Urinary bladder (tissue), 4 donors: ENCODE data around the gene NEU3. TPM values are rescaled to one million over a fixed set of nuclear protein-coding genes. Genes with fewer than 3 reads are reported as not detected.
"Not testable (repeated sequence)": the region's sequence is repeated elsewhere in the genome, so short reads cannot be mapped to it uniquely, and the experiment has no call there.

Experiments used
- DNase-seq: peaks from one replicate; pipeline ENCODE4 v3.0.0-alpha.2; 2015; ENCODE audit errors: extremely low spot score
- H3K27ac ChIP-seq: one replicate; pipeline ENCODE4 v1.5.1; 2013; ENCODE audit warnings: low read depth, mild to moderate bottlenecking, moderate library complexity
- H3K36me3 ChIP-seq: one replicate; pipeline ENCODE4 v1.6.1; 2013; ENCODE audit warnings: mild to moderate bottlenecking, moderate library complexity; ENCODE audit not compliant: insufficient read depth
- H3K4me1 ChIP-seq: one replicate; pipeline ENCODE4 v1.6.1; 2013; ENCODE audit warnings: mild to moderate bottlenecking, moderate library complexity; ENCODE audit not compliant: insufficient read depth
- H3K4me3 ChIP-seq: one replicate; pipeline ENCODE4 v1.5.1; 2013; ENCODE audit warnings: low read depth, low read length
- WGBS: extraction: QIAGEN DNeasy Blood & Tissue Kit; methylation state at CpG from one replicate; pipeline ENCODE4 v1.1.7; 2013; 5-methylcytosine and 5-hydroxymethylcytosine counted together
- polyA plus RNA-seq: library from polyadenylated mRNA; stranded (reverse); fragments of 200-250 nt; gene quantifications from one replicate; pipeline ENCODE4 v1.2.3, GENCODE V29; 2013
- total RNA-seq: library from RNA; depleted of rRNA; stranded (reverse); fragments of >200 nt; gene quantifications from one replicate; pipeline ENCODE4 v1.2.3, GENCODE V29; 2014
- donor health status: healthy with polysubstance abuse.
- donor health status: healthy.

The NEU3 gene
- total and polyA plus RNA-seq, 2 donors, result 5.2 to 10.4 TPM

GRCh38 chr11:75001686-75002085 lies 13.0 kb downstream of the NEU3 start:
- no peaks in the 10 kb centered on the region for H3K4me1 ChIP-seq
- 90% methylated on average over 3 of the region's 3 CpGs for WGBS

DNA sequence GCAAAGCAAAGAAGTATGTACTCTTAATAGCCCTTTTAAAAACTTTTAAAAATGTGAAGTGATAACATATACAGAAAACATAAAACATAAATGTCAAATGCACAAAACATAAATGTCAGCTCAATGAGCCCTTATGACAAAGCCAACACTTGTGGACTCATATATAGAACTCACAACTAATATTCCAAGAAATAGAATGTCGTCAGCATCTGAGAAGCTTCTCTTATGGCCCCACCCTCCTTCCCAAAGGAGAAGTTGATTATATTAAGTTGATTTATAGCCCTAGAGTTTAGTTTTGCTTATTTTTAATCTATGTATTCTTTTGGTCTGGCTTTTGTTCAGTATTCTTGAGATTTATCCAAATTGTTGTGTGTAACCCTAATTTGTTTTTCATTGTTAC lies 13.8 kb downstream of the NEU3 start:
- WGBS, result 87% methylated on average over 1 of the region's 1 CpG
- no peak overlapping the region for H3K27ac ChIP-seq
- no peaks in the 10 kb centered on the region for H3K36me3 ChIP-seq
- no peaks in the 10 kb centered on the region for H3K4me1 ChIP-seq
- no peak overlapping the region for H3K4me3 ChIP-seq
- DNase-seq, result no peak

More at GRCh38 chr11:75001686-75002085, 13.0 kb downstream of the NEU3 start:
- Histone ChIP-seq H3K36me3 (no peaks in the 10 kb centered on the region), H3K27ac (no peak overlapping the region), H3K4me3 (no peak overlapping the region)
- DNase-seq, result no peak

DNA sequence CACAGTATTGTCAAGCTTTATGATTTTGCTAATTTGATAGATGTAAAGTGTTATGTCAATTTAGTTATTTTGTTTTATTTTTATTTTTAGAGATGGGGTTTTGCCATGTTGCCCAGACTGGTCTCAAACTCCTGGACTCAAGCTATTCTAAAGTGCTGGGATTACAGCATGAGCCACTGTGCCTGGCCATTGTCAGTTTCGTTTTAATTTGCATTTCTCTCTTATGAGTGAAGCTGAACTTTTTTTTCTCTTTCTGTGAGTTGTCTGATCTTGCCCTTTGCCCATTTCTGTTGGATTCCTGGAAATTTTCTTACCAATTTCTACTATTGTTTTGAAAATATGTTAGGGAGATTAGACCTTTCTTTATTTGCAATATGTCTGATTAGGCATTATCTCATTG lies 15.5 kb downstream of the NEU3 start:
- no peak for DNase-seq
- H3K4me1 ChIP-seq, result no peaks in the 10 kb centered on the region
- 82% methylated on average over 1 of the region's 1 CpG for WGBS
- no peak overlapping the region for H3K4me3 ChIP-seq
- no peaks in the 10 kb centered on the region for H3K36me3 ChIP-seq
- H3K27ac ChIP-seq, result no peak overlapping the region

DNA sequence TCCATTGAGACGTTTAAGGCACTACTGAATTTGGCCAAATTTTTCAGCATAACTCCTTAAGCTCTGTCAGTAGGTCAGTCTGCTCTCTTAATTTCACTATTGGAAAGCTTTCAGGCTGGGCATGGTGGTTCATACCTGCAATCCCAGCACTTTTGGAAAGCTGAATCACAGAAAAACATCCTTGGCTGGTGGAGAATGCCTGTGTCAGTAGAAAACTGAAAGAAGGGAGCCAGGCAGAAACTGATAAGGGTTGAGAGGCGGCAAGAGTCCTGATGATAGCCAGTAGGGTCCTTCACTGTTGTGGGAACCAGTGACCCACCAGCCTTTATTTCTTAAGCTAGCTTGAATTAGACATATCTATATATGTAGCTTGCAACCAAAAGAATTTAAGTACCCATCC lies 22.6 kb downstream of the NEU3 start:
- Histone ChIP-seq H3K27ac (no peak overlapping the region), H3K36me3 (no peaks in the 10 kb centered on the region), H3K4me3 (no peak overlapping the region), H3K4me1 (no peaks in the 10 kb centered on the region)
- DNase-seq, result no peak
- WGBS, result 79% methylated on average over 2 of the region's 2 CpGs

GRCh38 chr11:75011872-75012271 lies 23.1 kb downstream of the NEU3 start:
- DNase-seq, result no peak
- Histone ChIP-seq H3K4me3 (no peak overlapping the region), H3K4me1 (no peaks in the 10 kb centered on the region), H3K36me3 (no peaks in the 10 kb centered on the region), H3K27ac (no peak overlapping the region)
- WGBS, result 93% methylated on average over 6 of the region's 6 CpGs

- no peak overlapping the region for H3K27ac ChIP-seq
- no peak for DNase-seq
- no peaks in the 10 kb centered on the region for H3K36me3 ChIP-seq
- no peaks in the 10 kb centered on the region for H3K4me1 ChIP-seq
- no peak overlapping the region for H3K4me3 ChIP-seq
These were observed 24.3 kb downstream of the NEU3 start for GRCh38 chr11:75013051-75013450.

DNA sequence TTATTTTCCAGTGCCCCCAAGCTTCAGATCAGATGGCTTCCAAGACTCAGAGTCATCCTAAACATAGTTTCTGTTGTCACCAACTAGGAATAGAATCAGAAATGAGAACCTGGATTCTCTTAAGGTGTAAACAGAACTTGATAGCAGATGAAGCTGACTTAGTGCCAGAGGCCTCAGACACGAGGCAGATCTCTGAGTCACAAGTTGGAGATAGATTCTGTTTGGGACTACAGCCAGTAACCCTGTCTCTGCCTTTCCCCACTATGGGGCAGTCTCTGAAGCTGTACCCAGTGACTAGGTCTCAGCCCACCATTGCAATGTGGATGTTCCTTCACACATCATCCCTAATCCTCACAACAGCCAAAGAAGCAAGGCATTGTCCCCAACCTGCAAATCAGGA lies 25.4 kb downstream of the NEU3 start:
- no peaks in the 10 kb centered on the region for H3K4me1 ChIP-seq
- H3K27ac ChIP-seq, result no peak overlapping the region
- 11% methylated on average over 1 of the region's 1 CpG for WGBS
- no peak for DNase-seq
- H3K4me3 ChIP-seq, result no peak overlapping the region
- H3K36me3 ChIP-seq, result no peaks in the 10 kb centered on the region

DNA sequence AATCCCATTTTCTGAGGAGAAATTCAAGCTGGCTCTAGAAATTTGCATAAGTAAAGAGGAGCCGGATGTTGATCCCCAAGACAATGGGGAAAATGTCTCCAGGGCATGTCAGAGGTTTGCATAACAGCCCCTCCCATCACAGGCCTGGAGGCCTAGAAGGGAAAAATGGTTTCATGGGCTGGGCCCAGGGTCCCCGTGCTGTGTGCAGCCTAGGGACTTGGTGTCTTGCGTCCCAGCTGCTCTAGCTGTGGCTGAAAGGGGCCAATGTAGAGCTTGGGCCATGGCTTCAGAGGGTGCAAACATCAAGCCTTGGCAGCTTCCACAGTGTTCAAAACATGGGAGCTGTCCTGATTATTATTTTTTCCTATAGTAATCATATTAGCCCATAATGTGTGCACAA lies 30.5 kb downstream of the NEU3 start:
- H3K4me3 ChIP-seq, H3K27ac ChIP-seq, DNase-seq, H3K4me1 ChIP-seq, H3K36me3 ChIP-seq: not testable (repeated sequence)
- 95% methylated on average over 3 of the region's 3 CpGs for WGBS

GRCh38 chr11:75020328-75020727 lies 31.6 kb downstream of the NEU3 start:
- not testable (repeated sequence) for H3K4me3 ChIP-seq, DNase-seq, H3K27ac ChIP-seq, H3K4me1 ChIP-seq, H3K36me3 ChIP-seq
- 78% methylated on average over 5 of the region's 5 CpGs for WGBS

DNA sequence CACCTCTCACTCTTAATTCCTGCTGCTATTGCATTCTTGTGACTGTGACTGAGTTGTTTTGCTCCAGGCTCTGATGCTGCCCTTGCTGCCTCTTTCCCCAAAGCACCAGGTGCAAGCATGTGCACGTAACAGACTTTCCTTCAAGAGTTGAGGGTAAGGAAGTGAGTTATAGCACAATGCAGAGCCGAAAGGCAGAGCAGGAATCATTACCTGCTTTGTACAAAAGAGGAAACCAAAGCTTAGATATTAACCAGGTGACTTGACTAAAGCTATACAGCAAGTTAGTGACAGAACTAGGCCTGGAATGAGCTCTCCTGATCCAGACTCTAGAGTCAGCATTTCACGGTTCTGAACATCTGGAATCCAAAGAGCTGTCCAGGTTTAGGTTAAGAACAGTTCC lies 33.6 kb downstream of the NEU3 start:
- 84% methylated on average over 3 of the region's 3 CpGs for WGBS
- no peaks in the 10 kb centered on the region for H3K36me3 ChIP-seq
- no peak for DNase-seq
- no peak overlapping the region for H3K27ac ChIP-seq
- H3K4me3 ChIP-seq, result no peak overlapping the region
- H3K4me1 ChIP-seq, result no peaks in the 10 kb centered on the region

- peak; percentile 40 for DNase-seq
- H3K36me3 ChIP-seq, result no peaks in the 10 kb centered on the region
- H3K4me3 ChIP-seq, result no peak overlapping the region
- no peak overlapping the region for H3K27ac ChIP-seq
- 56% methylated on average over 5 of the region's 5 CpGs for WGBS
- H3K4me1 ChIP-seq, result no peaks in the 10 kb centered on the region
These were observed 34.1 kb downstream of the NEU3 start for GRCh38 chr11:75022759-75023396.

GRCh38 chr11:75023446-75024067 lies 34.8 kb downstream of the NEU3 start:
- no peak for DNase-seq
- WGBS, result 92% methylated on average over 6 of the region's 6 CpGs
- Histone ChIP-seq H3K4me3 (no peak overlapping the region), H3K27ac (no peak overlapping the region), H3K36me3 (no peaks in the 10 kb centered on the region), H3K4me1 (no peaks in the 10 kb centered on the region)

GRCh38 chr11:75024068-75024449 lies 35.3 kb downstream of the NEU3 start:
- H3K4me1 ChIP-seq, result no peaks in the 10 kb centered on the region
- H3K36me3 ChIP-seq, result no peaks in the 10 kb centered on the region
- H3K27ac ChIP-seq, result no peak overlapping the region
- no peak for DNase-seq
- WGBS, result 77% methylated on average over 6 of the region's 6 CpGs
- no peak overlapping the region for H3K4me3 ChIP-seq

DNA sequence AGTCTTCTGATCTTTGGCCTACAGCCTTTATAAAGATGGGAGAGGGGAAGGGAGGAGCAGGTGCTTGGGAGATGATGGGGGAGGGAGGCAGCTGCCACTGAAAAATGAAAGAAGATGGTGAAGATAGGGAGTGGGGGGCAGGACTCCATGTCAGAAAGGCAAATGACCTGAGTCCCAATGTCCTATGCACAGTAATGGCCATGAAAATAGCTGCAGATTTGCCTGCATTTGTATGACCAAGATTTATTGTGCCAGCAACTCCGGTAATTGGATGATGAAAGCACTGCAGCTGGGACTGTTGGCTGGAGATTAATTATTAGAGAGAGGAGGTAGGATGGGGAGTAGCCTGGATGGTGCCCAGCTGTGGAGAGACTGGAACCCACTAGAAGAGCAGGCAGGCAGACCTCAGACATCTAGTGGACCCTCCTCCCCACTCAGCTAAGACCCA lies 36.1 kb downstream of the NEU3 start:
- no peaks in the 10 kb centered on the region for H3K36me3 ChIP-seq
- H3K4me1 ChIP-seq, result no peaks in the 10 kb centered on the region
- DNase-seq, result no peak
- H3K27ac ChIP-seq, result no peak overlapping the region
- WGBS, result 64% methylated on average over 1 of the region's 1 CpG
- H3K4me3 ChIP-seq, result no peak overlapping the region
